Measurements from ENCODE around the gene WBP1.
"Not testable (repeated sequence)": the region's sequence is repeated elsewhere in the genome, so short reads cannot be mapped to it uniquely, and the experiment has no call there.

Gene WBP1

GRCh38 chr2:74458132-74458937 lies at the start of gene WBP1:
TSS of gene WBP1 (plus strand) at chr2:74458438. CDS start at chr2:74458603, 165 bp downstream.
- DNase-seq: peak; percentile 99

- DNase-seq: no peak
These were observed 45.1 kb upstream of the WBP1 start for GRCh38 chr2:74413001-74413698.

GRCh38 chr2:74414441-74414840 lies 43.8 kb upstream of the WBP1 start:
- no peak for DNase-seq

GRCh38 chr2:74414881-74415761 lies 43.1 kb upstream of the WBP1 start:
- peak; percentile 65 to 77 for DNase-seq

- peak in 1 of 2 experiments; percentile 50 for DNase-seq
These were observed 42.4 kb upstream of the WBP1 start for GRCh38 chr2:74415762-74416395.

GRCh38 chr2:74416778-74417177 lies 41.5 kb upstream of the WBP1 start:
- no peak for DNase-seq

- DNase-seq: no peak
These were observed 41.0 kb upstream of the WBP1 start for GRCh38 chr2:74417197-74417596.

GRCh38 chr2:74417763-74418162 lies 40.5 kb upstream of the WBP1 start:
- DNase-seq: no peak

- no peak for DNase-seq
These were observed 39.9 kb upstream of the WBP1 start for GRCh38 chr2:74418312-74418711.

- no peak for DNase-seq
These were observed 38.9 kb upstream of the WBP1 start for GRCh38 chr2:74419345-74419744.

GRCh38 chr2:74420006-74420405 lies 38.2 kb upstream of the WBP1 start:
- no peak for DNase-seq

- DNase-seq: not testable (repeated sequence)
These were observed 37.7 kb upstream of the WBP1 start for GRCh38 chr2:74420443-74421103.

- DNase-seq: peak; percentile 89 to 92
These were observed 36.9 kb upstream of the WBP1 start, which contains the start of the genes C2orf81 and WDR54 for GRCh38 chr2:74421221-74421870. TSS of gene C2orf81 (minus strand) at chr2:74421619. CDS start at chr2:74421560, 59 bp downstream. TSS of gene WDR54 (plus strand) at chr2:74421730. CDS start at chr2:74422154, 424 bp downstream.

- no peak for DNase-seq
These were observed 34.8 kb upstream of the WBP1 start for GRCh38 chr2:74423231-74424095.

- no peak for DNase-seq
These were observed 33.9 kb upstream of the WBP1 start for GRCh38 chr2:74424139-74424992.

- no peak for DNase-seq
These were observed 33.2 kb upstream of the WBP1 start for GRCh38 chr2:74424995-74425406.

- no peak for DNase-seq
These were observed 32.7 kb upstream of the WBP1 start for GRCh38 chr2:74425523-74425922.

GRCh38 chr2:74426181-74426758 lies 32.0 kb upstream of the WBP1 start:
- no peak for DNase-seq

GRCh38 chr2:74427551-74427950 lies 30.7 kb upstream of the WBP1 start:
- no peak for DNase-seq

All from NCI-H1930 (cell line).